ENCODE results near the gene NTM. TPM values are rescaled to one million over a fixed set of nuclear protein-coding genes. Genes with fewer than 3 reads are reported as not detected.

Gene NTM
- total RNA-seq, 3 donors from 2014 or later = not detected

DNA sequence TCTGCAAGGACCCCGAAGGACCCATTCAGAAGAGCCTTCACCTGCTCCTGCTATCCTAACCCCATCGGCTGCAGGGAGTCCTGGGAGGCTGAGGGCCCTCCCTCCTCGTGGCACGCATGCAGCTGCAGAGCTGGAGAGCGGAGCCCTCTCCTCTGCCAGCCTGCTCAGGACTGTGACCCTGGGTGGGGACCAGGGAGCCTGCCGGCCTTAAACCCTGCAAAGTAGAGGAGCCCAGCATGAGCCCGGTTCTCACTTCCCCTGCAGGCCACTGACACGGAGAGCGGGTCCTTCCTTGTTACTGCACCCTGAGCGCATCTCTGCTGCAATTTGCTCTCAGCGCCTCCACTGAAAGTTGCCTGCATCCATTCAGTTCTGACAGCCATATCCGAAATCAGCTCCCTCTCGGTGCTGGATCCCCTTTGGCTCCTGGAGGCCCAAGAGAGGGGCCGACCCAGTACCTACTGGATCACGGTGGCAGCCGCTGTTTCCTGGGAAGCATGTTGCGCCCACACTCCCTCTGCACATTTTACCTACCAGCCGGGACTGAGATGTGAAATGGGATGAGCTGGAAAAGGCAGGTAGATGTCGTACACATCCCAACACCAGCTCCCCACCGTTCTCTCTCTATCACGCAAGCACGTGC lies 312.1 kb downstream of the NTM start:
- ATAC-seq = no peak
- Mint-ChIP-seq H3K27me3 (ENCODE audit: low read depth) (peaks cover 2% of the 10 kb centered on the region), H3K9me3 (no peaks in the 10 kb centered on the region), H3K4me3 (no peak overlapping the region), H3K36me3 (ENCODE audit: insufficient read depth) (no peaks in the 10 kb centered on the region), H3K4me1 (ENCODE audit: low read depth) (no peaks in the 10 kb centered on the region)
- no peak for DNase-seq

DNA sequence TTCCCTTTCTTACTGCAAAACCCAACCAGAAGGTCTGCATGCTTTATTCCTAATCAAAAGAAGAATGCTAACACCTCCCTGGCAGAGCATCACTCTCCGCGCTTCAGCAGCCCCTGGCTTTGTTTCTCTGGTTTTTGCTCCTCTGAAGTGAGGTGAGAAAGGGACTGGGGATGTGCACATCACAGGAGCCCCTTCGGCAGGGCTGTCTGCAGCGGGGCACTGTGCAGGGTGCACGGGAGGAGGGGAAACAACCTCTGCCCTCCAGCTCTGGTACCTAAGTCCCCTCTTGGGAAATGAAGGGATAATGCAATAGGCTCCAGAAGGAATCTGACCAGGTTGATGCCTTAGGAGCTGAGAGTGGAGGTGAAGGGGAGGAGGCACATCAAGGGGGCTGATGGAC lies 312.7 kb downstream of the NTM start:
- Mint-ChIP-seq H3K36me3 (ENCODE audit: insufficient read depth) (no peaks in the 10 kb centered on the region), H3K9me3 (no peaks in the 10 kb centered on the region), H3K27me3 (ENCODE audit: low read depth) (peaks cover 2% of the 10 kb centered on the region), H3K4me1 (ENCODE audit: low read depth) (no peaks in the 10 kb centered on the region), H3K4me3 (no peak overlapping the region)
- ATAC-seq (no peak), DNase-seq (no peak)

DNA sequence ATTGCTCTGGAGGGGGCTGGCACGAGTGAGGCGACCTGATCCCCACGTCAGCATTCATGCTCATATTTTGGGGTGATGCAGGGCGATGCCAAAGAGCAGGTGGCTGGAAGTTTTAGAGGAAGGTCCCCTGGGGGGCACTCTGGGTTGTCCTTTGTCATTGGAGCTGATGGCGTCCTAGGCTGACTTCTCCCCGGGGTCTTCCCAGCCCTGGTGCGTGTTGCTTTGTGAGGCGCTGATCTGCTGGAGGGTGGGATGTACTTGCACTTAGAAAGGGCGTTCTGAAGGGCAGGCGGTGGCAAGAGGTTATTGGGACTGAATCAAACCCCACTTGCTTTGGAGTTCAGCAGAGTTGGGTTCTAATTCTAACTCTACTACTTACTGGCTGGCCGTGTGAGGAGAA lies 313.3 kb downstream of the NTM start:
- peaks cover 2% of the 10 kb centered on the region for H3K27me3 Mint-ChIP-seq (ENCODE audit: low read depth)
- no peak for ATAC-seq
- no peaks in the 10 kb centered on the region for H3K9me3 Mint-ChIP-seq
- no peak overlapping the region for H3K4me3 Mint-ChIP-seq
- H3K36me3 Mint-ChIP-seq (ENCODE audit: insufficient read depth) = no peaks in the 10 kb centered on the region
- DNase-seq = no peak
- H3K4me1 Mint-ChIP-seq (ENCODE audit: low read depth) = no peaks in the 10 kb centered on the region

DNA sequence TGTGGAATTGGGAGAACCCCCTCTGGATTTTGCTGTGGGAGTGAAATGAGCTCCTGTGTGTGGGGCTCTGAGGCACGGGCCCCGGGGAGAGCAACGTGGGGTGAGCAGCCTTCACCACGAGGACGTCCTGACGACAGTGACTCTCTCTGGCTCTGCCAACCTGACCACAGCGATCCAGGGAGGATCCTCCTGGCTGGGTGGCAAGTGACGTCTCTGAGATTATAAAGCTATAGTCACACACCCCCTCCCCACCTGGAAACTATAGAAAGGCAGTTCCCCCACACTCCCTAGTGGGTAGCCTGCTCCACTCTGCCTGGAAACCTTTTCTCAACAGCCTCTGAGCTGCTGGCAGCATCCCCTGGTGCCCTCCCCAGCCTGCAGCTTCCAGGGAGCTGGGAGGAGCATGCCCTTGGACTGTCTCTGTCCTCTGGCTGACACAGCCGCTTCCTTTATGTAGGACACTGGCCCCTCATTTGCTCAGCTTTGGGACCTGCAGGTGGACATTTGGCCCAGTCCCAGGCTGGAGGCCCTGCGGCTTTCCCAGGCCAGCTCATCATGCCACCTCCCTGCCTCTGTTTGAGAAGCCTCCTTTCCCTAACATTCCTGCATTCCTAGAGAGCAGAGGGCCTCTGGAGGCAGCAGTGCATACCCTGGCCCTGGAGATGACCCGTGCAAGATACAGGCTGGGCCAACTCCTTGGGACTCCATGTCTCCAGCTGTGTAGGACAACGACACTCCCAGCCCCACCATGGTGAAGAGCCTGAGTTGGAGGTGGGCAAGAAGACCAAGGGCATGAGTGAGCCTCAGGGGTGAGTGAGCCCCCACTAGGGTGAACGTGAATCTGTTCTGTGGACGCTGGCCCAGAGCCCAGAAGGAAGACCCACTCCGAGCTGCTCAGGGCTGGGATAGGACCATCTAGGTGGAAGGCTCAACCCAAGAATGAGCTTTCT lies 314.0 kb downstream of the NTM start:
- no peaks in the 10 kb centered on the region for H3K9me3 Mint-ChIP-seq
- no peaks in the 10 kb centered on the region for H3K36me3 Mint-ChIP-seq (ENCODE audit: insufficient read depth)
- no peak overlapping the region for H3K4me3 Mint-ChIP-seq
- peaks cover 2% of the 10 kb centered on the region for H3K27me3 Mint-ChIP-seq (ENCODE audit: low read depth)
- ATAC-seq = no peak
- no peaks in the 10 kb centered on the region for H3K4me1 Mint-ChIP-seq (ENCODE audit: low read depth)
- no peak for DNase-seq

DNA sequence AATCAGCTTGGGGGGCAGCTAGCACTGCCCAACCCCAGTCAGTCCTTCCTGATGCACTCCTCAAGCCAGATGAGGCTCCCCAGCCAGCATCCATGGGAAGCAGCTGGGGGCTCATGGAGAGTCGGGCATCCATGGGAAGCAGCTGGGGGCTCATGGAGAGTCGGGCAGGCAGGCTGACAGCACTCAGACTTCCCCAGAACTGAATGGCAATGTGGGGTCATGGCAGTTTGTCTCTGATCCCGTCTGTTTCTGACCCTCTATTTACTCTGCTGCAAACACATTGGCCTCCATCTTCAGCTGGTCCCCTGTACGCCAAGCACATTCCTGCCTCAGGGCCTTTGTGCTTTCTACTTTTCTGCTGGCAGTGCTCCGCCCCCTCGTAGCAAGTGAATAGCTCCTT lies 314.8 kb downstream of the NTM start:
- peaks cover 6% of the 10 kb centered on the region for H3K27me3 Mint-ChIP-seq (ENCODE audit: low read depth)
- no peak overlapping the region for H3K4me3 Mint-ChIP-seq
- no peaks in the 10 kb centered on the region for H3K36me3 Mint-ChIP-seq (ENCODE audit: insufficient read depth)
- H3K4me1 Mint-ChIP-seq (ENCODE audit: low read depth) = no peaks in the 10 kb centered on the region
- DNase-seq (no peak), ATAC-seq (no peak)
- no peaks in the 10 kb centered on the region for H3K9me3 Mint-ChIP-seq

DNA sequence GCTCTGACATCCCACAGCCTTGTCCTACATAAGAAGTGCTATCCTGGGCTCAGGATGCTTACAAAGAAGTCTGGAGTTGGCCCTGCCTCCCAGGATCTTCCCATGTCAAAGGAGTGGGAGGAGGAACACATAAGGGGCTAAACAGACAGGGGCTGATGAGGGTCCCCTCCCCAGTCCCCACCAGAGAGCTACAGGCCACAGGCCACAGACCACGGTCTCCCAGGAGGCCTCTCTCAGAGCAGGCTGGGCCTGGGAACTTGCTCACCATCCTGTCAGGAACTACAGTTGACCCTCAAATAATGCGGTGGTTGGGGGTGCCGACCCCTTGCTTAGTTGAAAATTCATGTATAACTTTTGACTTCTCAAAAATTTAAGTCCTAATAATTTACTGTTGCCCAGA lies 315.5 kb downstream of the NTM start:
- H3K4me1 Mint-ChIP-seq (ENCODE audit: low read depth) = no peaks in the 10 kb centered on the region
- ATAC-seq (no peak), DNase-seq (no peak)
- no peak overlapping the region for H3K4me3 Mint-ChIP-seq
- peaks cover 6% of the 10 kb centered on the region for H3K27me3 Mint-ChIP-seq (ENCODE audit: low read depth)
- H3K36me3 Mint-ChIP-seq (ENCODE audit: insufficient read depth) = no peaks in the 10 kb centered on the region
- H3K9me3 Mint-ChIP-seq = no peaks in the 10 kb centered on the region

DNA sequence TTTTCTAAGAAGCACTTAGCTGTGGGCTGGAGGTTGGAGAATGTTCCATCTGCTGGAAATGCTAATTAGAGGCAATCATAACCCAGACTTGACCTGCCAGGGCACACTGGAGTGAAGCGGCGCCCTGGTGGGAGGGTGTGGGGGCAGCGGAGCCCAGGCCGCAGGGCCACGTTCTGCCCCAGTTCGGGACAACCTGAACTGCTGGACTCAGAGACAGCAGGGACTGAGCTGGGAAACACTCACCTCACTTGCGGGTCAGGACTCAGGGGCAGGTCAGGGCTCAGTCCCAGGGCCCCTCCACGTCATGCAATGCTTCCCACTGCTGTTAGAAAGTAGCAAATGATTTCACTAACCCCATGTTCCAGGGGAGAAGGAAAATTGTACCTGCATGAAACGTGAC lies 316.4 kb downstream of the NTM start:
- H3K4me1 Mint-ChIP-seq (ENCODE audit: low read depth) = no peaks in the 10 kb centered on the region
- H3K36me3 Mint-ChIP-seq (ENCODE audit: insufficient read depth) = no peaks in the 10 kb centered on the region
- ATAC-seq (no peak), DNase-seq (no peak)
- H3K27me3 Mint-ChIP-seq (ENCODE audit: low read depth) = peaks cover 8% of the 10 kb centered on the region
- no peaks in the 10 kb centered on the region for H3K9me3 Mint-ChIP-seq
- H3K4me3 Mint-ChIP-seq = no peak overlapping the region

DNA sequence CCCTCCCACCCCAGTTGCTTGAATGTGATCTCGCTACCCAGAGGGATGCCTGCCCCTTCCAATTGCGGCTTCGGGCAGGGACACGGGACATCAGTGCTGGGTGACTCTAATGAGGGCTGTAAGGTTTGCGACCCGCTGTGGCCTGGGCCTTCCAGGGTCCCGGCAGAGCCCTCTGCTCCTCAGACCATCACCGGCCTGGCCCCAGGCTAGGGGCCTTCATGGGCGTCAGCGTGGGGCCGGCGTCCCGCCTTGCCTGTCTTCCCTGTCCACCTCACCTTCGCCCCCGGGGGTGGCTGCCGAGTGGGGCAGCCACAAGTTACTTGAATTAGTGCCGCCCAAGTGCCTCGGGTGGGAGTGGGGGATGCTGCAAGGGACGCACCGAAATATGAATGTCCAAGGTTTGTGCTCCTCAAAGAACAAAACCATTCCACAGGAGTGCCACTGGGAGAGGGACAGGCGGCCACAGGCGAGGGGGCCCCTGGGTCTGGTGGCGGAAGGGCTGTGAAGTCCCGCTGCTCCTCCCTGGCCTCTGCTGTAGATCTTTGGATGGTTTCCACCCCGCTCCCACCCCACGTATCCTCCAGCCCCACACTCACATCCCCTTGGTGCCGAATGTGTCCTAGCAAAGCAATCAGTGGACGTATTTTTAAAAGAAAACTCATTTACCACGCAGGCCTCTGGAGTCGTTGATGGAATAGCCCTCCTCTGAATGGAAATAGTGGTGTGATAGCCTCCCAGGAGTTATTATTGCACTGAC lies 317.1 kb downstream of the NTM start:
- Mint-ChIP-seq H3K9me3 (no peaks in the 10 kb centered on the region), H3K36me3 (ENCODE audit: insufficient read depth) (no peaks in the 10 kb centered on the region), H3K4me3 (no peak overlapping the region), H3K27me3 (ENCODE audit: low read depth) (peaks cover 8% of the 10 kb centered on the region), H3K4me1 (ENCODE audit: low read depth) (no peaks in the 10 kb centered on the region)
- DNase-seq (no peak), ATAC-seq (no peak)

DNA sequence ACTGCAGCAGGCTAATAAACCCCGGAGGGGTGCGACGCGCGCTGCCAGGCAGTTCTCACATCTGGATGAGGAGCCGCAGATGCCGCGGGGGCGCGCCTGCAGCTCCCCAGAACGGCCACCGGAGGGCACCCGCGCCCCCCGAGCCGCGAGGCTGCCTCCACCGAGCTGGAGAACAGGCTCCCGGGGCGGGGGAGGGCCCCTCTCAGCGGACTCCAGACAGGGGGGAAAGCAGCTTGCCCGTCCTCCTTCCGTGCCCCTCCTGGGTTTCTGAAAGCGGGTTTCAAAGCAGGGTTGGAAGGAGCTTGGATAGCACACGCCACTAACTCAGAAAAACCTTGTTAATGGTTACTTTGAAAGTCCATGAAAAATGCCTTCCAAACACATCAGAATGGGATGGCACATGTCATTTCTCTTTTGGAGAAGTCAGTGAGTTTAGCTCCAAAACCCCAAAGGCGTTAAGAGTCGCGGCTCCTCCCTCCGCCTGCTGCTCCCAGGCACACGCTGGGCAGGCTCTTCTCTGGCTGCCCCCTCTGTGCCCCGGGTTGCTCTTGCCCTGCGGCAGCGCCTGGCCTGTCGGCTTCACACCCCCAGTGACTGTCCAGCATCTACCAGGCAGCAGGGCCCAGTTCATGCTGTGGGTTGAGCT lies 317.8 kb downstream of the NTM start:
- Mint-ChIP-seq H3K36me3 (ENCODE audit: insufficient read depth) (no peaks in the 10 kb centered on the region), H3K27me3 (ENCODE audit: low read depth) (peaks cover 8% of the 10 kb centered on the region), H3K4me3 (no peak overlapping the region), H3K4me1 (ENCODE audit: low read depth) (no peaks in the 10 kb centered on the region), H3K9me3 (no peaks in the 10 kb centered on the region)
- DNase-seq (no peak), ATAC-seq (peak in 1 of 2 donors; percentile 64)

DNA sequence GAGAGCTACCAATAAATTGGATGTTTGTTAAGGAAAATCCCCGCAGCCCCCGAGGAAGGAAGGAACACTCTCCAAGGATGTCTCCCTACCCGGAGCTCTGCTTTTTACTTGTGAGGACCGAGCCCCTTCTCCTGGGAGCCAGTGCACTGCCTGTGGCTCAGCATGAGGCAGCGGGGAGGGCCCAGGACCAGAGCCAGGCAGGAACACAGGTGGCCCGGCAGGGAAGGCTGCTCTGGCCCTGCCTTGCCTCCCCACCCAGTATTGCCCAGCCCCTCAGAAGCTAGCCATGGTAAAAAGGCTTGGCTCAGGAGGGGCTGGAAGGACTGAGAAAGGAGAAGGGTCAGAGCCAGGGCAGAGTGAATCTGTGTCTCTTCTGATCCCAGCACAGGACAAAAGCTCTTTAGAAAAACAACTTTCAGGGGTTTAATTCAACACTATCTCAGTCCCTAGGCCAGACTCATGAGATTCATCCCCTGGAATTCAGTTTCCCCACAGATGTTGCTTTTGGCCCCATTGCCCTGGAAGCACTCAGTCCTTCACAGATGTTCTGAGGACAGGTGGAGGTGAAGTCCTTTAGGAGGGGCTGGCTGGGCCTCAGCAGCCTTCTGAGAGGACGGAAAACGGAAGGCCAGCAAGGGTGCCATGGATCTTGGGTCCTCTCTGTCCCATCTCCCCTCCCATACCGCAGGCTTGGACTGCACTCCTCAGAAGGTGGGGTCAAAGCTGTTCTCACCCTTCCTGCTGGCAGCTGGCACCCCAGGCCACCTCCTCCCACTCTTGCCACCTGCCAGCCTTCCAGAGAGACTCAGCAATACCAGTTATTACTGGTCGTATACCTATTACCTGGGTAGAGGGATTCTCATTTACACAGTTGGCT lies 318.9 kb downstream of the NTM start:
- Mint-ChIP-seq H3K9me3 (no peaks in the 10 kb centered on the region), H3K4me3 (no peak overlapping the region), H3K4me1 (ENCODE audit: low read depth) (peaks cover 3% of the 10 kb centered on the region), H3K36me3 (ENCODE audit: insufficient read depth) (no peaks in the 10 kb centered on the region), H3K27me3 (ENCODE audit: low read depth) (peaks cover 14% of the 10 kb centered on the region)
- ATAC-seq = no peak
- no peak for DNase-seq

DNA sequence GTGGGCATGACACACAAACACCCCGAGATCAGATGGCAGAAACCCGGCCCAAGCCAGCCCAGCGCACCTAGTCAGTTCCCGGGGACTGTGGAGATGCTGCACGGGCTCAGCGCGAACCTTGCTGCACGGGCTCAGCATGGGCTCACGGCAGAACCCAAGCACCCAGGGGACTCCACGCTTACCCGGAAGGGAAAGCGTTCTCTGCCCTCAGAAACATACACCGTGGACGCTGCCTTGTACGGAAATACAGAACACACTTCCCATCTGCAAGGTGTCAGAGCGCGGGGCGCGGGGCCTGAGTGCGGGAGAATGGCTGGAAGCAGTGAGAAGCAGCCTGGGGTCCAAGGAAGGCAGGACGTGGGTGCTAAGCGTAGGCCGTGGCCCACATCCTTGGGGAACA lies 319.9 kb downstream of the NTM start:
- Mint-ChIP-seq H3K4me3 (no peak overlapping the region), H3K36me3 (ENCODE audit: insufficient read depth) (no peaks in the 10 kb centered on the region)

DNA sequence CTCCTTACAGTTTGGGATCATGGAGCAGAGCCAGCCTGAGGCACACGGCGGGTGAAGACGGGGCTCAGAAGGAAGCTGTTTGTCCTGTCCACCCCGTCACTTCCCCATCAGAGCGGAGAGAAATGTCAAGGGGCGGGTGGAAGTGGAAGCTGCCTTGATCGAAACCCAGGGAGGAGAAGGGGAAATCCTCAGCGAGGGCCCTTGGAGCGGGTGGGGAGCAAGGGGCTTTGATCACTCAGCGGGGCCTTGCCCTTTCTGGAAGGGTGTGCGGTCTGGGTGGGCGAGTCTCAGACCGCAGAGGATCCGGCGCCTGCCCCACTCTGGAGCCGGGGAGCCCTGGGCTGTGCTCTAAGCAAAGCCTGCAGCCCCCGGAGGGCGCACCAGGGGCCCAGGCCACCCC lies 320.4 kb downstream of the NTM start:
- H3K9me3 Mint-ChIP-seq = no peaks in the 10 kb centered on the region
- H3K4me3 Mint-ChIP-seq = no peak overlapping the region
- H3K27me3 Mint-ChIP-seq (ENCODE audit: low read depth) = peaks cover 25% of the 10 kb centered on the region
- DNase-seq = no peak
- no peaks in the 10 kb centered on the region for H3K36me3 Mint-ChIP-seq (ENCODE audit: insufficient read depth)
- peaks cover 5% of the 10 kb centered on the region for H3K4me1 Mint-ChIP-seq (ENCODE audit: low read depth)
- no peak for ATAC-seq

More for the DNA sequence above, 319.9 kb downstream of the NTM start:
- ATAC-seq = no peak
- DNase-seq = no peak
- H3K4me1 Mint-ChIP-seq (ENCODE audit: low read depth) = peaks cover 5% of the 10 kb centered on the region
- H3K27me3 Mint-ChIP-seq (ENCODE audit: low read depth) = peaks cover 22% of the 10 kb centered on the region
- no peaks in the 10 kb centered on the region for H3K9me3 Mint-ChIP-seq

DNA sequence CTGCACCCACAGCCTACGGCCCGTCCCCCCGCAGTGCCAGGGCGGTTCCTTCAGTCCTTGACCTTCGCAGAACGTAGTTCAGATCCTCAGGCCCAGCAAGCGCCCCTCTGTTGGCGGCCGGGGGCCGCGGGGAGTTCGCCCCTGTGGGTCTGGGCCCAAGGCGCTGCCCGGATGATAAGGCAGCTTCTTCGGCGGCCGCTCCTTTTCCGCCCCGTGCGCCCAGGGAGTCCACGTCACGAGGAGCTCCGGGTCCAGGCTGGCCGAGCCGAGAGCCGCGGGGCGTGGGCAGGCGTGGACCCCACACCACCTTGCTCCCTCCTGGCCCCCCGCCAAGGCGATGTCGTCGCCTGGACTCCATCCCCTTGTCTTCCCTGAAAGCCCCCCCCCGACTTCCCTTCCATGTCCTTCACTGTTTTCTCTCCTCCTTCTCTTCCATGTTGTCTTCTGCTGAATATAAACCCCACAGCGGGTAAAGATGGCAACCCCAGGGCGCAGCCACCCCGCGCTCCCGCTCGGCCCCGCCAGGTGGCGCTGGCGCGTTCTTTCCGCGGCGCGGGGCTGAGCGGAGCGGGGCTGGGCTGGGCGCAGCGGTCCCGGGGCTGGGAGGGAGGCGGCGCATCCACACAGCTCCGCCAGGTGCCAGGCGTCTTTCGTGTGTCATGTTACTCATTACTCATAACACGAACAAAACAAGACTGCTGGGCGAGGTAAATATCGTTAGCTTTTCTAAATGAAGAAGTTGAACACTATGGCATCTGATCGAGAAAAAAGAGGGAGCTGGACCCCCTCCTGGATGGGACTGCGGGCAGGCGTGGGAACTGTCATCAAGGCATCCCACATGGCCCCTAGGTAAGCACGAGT lies 321.0 kb downstream of the NTM start:
- Mint-ChIP-seq H3K4me3 (no peak overlapping the region), H3K9me3 (no peaks in the 10 kb centered on the region)
- DNase-seq = no peak

More for the DNA sequence above, 321.0 kb downstream of the NTM start:
- Mint-ChIP-seq H3K27me3 (ENCODE audit: low read depth) (peaks cover 26% of the 10 kb centered on the region), H3K4me1 (ENCODE audit: low read depth) (peaks cover 5% of the 10 kb centered on the region), H3K36me3 (ENCODE audit: insufficient read depth) (no peaks in the 10 kb centered on the region)
- peak; percentile 61 to 75 for ATAC-seq

All from activated T-cell treated with anti-CD3 and anti-CD28 coated beads, Interleukin-2, amount 50 U/mL, for 4 hours (primary cell).